Fibroblast of peridontal ligament (primary cell): ENCODE results near the gene RBMY1B.
"Not testable (repeated sequence)": the region's sequence is repeated elsewhere in the genome, so short reads cannot be mapped to it uniquely, and the experiment has no call there.

Experiments used
- DNase-seq: peaks from one replicate; pipeline ENCODE4 v3.0.0-alpha.2; 2010; ENCODE audit errors: extremely low read depth

RBMY1B gene

GRCh38 chrY:21511038-21511437 is at the start of gene RBMY1B:
TSS of gene RBMY1B (plus strand) at chrY:21511338. CDS start at chrY:21513351, 2,013 bp downstream.
- not testable (repeated sequence) for DNase-seq

- not testable (repeated sequence) for DNase-seq
These were observed 48.2 kb upstream of the RBMY1B start for GRCh38 chrY:21462915-21463314.

GRCh38 chrY:21482967-21483366 is 28.2 kb upstream of the RBMY1B start:
- DNase-seq = no peak

GRCh38 chrY:21534579-21534978 is 23.4 kb downstream of the RBMY1B start, which contains the start of gene RBMY1A1:
TSS of gene RBMY1A1 (plus strand) at chrY:21534879. CDS start at chrY:21536892, 2,013 bp downstream.
- not testable (repeated sequence) for DNase-seq

GRCh38 chrY:21559316-21559984 is 48.3 kb downstream of the RBMY1B start:
- DNase-seq = not testable (repeated sequence)
